ENCODE measurements around the gene BUD23. TPM values are rescaled to one million over a fixed set of nuclear protein-coding genes. Genes with fewer than 3 reads are reported as not detected.

BUD23 gene
- total RNA-seq, 1 experiment from 2014 or later, result 78.1 TPM

DNA sequence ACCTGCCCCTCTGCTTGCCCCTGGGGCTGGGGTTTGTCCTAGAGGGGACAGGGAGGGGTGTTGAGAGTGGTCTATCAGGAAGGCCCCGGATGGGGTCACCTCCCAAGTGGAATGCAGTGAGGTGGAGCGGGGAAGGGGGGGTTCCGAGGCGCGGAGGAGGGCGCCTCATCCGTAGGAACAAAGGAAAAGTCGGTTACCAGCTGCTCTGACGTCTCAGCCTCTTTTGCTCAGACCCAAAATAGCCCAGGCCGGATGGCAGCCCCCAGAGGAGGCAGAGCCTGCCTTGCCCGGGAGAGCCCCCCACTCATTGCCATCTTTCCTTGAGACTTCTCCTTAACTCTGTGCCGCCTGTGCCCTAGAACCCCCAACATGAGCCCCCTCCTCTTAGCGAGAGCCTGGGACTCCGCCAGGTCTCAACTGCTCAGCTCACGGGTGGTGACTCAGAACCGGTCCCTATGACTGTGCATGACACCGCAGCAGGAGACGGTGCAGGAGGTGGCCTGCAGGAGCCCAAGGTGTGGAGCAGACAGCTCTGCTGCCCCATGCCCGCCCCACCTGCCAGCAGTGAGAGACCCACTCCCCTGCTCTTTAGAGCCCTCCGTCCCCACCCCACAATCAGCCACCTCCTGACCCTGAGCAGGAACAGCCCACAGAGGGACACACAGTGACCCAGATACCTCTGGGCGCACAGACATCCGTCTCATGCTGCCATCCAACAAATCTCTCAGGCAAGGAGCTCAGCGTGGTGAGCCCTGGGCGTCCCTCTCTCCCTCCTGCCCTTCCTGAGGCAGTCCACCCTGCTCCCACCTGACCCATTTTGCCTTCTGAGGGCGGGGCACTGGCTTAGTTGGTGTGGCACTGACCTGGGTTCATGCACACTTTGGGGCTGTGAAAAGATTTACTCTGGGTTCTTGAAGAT lies 23.0 kb downstream of the BUD23 start:
- H2BK12ac ChIP-seq (ENCODE audit: insufficient read length, low read depth, low read length), result no peak overlapping the region
- H4K20me1 ChIP-seq (ENCODE audit: control insufficient read depth, insufficient read depth, insufficient read length), result no peaks in the 10 kb centered on the region
- Mint-ChIP-seq H3K4me3 (no peak overlapping the region), H3K27me3 (ENCODE audit: low read depth) (peaks cover 2% of the 10 kb centered on the region), H3K9me3 (no peaks in the 10 kb centered on the region), H3K27ac (no peak overlapping the region; a peak in 1 of 7 replicates), H3K36me3 (ENCODE audit: insufficient read depth in 1 of 3, low read depth in 3 of 3) (peaks cover 9 to 17% (median 17%) of the 10 kb centered on the region in 3 experiments; a peak in 6 of 7 replicates), H3K4me1 (peaks cover 9 to 38% of the 10 kb centered on the region in 2 experiments)
- H4K8ac ChIP-seq (replicated peaks; ENCODE audit: insufficient read length, low read depth, low read length), result no peak overlapping the region
- H2BK120ac ChIP-seq (ENCODE audit: low read depth, low read length, poor library complexity, severe bottlenecking), result no peak overlapping the region
- no peak overlapping the region for H2AK5ac ChIP-seq (ENCODE audit: insufficient read length, low read length)
- no peak overlapping the region for H3K9ac ChIP-seq (ENCODE audit: extremely low read depth, insufficient read length, low read length)
- no peak overlapping the region for H3K56ac ChIP-seq (ENCODE audit: insufficient read length, low read depth, low read length)
- H3K27me3 ChIP-seq (ENCODE audit: insufficient read depth, low read length), result no peaks in the 10 kb centered on the region
- H3K27ac ChIP-seq (ENCODE audit: insufficient read length, low read depth, low read length), result no peak overlapping the region
- peaks cover 2% of the 10 kb centered on the region for H3K23me2 ChIP-seq (ENCODE audit: insufficient read length, low read depth, low read length, poor library complexity, severe bottlenecking)
- no peak overlapping the region for H3K23ac ChIP-seq (ENCODE audit: insufficient read length, low read depth, low read length)
- no peak overlapping the region for H3T11ph ChIP-seq (ENCODE audit: low read length)
- no peaks in the 10 kb centered on the region for H3K9me3 ChIP-seq (ENCODE audit: control insufficient read depth, low read depth, low read length)
- no peak overlapping the region for H2AFZ ChIP-seq (ENCODE audit: low read length)
- H3K18ac ChIP-seq (ENCODE audit: insufficient read length, low read depth, low read length), result no peak overlapping the region
- no peaks in the 10 kb centered on the region; the same call in 1 of the 2 replicates for H3K4me1 ChIP-seq (ENCODE audit: insufficient read depth, low read length)
- no peak for DNase-seq
- H3K4me2 ChIP-seq (ENCODE audit: insufficient read depth, insufficient read length, low read length), result no peak overlapping the region
- no peak overlapping the region for H2BK15ac ChIP-seq (ENCODE audit: low read depth, low read length)
- H3K14ac ChIP-seq (ENCODE audit: insufficient read depth, low read length), result no peak overlapping the region
- H3K4ac ChIP-seq (ENCODE audit: low read depth, low read length), result no peak overlapping the region
- H4K5ac ChIP-seq (ENCODE audit: insufficient read length, low read depth, low read length), result no peak overlapping the region
- no peak overlapping the region for H2BK5ac ChIP-seq (ENCODE audit: insufficient read length, low read length)
- WGBS (ENCODE audit: extremely low coverage, insufficient read length, low lambda C conversion rate), result no CpG with 5 or more reads among the region's 25 CpGs
- TF ChIP-seq, protein P1, sequence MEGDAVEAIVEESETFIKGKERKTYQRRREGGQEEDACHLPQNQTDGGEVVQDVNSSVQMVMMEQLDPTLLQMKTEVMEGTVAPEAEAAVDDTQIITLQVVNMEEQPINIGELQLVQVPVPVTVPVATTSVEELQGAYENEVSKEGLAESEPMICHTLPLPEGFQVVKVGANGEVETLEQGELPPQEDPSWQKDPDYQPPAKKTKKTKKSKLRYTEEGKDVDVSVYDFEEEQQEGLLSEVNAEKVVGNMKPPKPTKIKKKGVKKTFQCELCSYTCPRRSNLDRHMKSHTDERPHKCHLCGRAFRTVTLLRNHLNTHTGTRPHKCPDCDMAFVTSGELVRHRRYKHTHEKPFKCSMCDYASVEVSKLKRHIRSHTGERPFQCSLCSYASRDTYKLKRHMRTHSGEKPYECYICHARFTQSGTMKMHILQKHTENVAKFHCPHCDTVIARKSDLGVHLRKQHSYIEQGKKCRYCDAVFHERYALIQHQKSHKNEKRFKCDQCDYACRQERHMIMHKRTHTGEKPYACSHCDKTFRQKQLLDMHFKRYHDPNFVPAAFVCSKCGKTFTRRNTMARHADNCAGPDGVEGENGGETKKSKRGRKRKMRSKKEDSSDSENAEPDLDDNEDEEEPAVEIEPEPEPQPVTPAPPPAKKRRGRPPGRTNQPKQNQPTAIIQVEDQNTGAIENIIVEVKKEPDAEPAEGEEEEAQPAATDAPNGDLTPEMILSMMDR (conservative IDR thresholded peaks at IDR 0.05), result no peak
- H4K91ac ChIP-seq (ENCODE audit: insufficient read length, low read depth, low read length), result no peak overlapping the region
- H3K79me2 ChIP-seq (ENCODE audit: insufficient read depth, low read length), result no peaks in the 10 kb centered on the region
- H3K79me1 ChIP-seq (ENCODE audit: insufficient read depth, low read depth, low read length, poor library complexity, severe bottlenecking), result no peaks in the 10 kb centered on the region
- no peak overlapping the region for H2BK20ac ChIP-seq (ENCODE audit: low read depth, low read length, poor library complexity, severe bottlenecking)
